SK-N-SH (cell line): ENCODE results near the gene DPYSL4.

Source experiments
- EP300 ChIP-seq, 2 experiments: IDR thresholded peaks; 2 replicates each; pipeline versions ENCODE4 v1.4.0 to v1.6.1; 2012; ENCODE audit warnings: borderline replicate concordance in 1 of 2, low read depth in 1 of 2, low read length in 1 of 2
- EZH2phosphoT487 ChIP-seq: fragments of 200-600 bp; sonication (generic); IDR thresholded peaks from 2 replicates; pipeline ENCODE4 v1.6.1; 2017; ENCODE audit warnings: low read depth, mixed run types, mild to moderate bottlenecking, antibody characterized with exemption, moderate library complexity, borderline replicate concordance
- JUND ChIP-seq: IDR thresholded peaks from 2 replicates; pipeline ENCODE4 v1.4.0; 2012
- POLR2AphosphoS5 ChIP-seq: IDR thresholded peaks from 2 replicates; pipeline ENCODE4 v1.6.1; 2012; ENCODE audit warnings: low read depth, low read length
- TCF12 ChIP-seq: IDR thresholded peaks from 2 replicates; pipeline ENCODE4 v1.4.0; 2012
- TF ChIP-seq, protein P1 (sequence below): fragments of 200-600 bp; sonication (generic); IDR thresholded peaks from 2 replicates; pipeline ENCODE4 v1.6.1; 2017; ENCODE audit warnings: antibody characterized with exemption, mild to moderate bottlenecking, moderate library complexity
- TF ChIP-seq, protein P2 (sequence below): IDR thresholded peaks from 2 replicates; pipeline ENCODE4 v1.4.0; 2012; ENCODE audit warnings: low read depth
- TF ChIP-seq, protein P3 (sequence below): IDR thresholded peaks from 2 replicates; pipeline ENCODE4 v1.4.0; 2012; ENCODE audit warnings: low read depth, borderline replicate concordance

DNA sequence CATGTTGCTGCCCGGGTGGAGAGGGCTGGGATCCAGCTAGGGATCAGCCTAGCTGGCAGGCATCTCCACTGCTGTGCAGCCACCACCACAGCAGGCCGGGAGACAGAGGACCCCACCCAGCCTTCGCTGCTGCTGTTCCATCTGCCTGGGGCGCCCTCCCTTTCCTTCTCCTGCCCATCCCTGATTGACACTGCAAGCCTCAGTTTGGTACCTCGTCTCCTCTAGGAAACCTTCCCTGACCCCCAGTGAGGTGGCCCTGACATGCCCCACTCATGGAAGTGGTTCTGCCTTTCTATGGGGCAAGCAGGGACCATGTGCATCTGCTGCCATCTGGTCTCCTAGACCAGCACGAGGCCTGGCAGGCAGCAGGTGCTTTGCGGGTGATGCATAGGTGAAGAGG lies 30.4 kb upstream of the DPYSL4 start:
- TF ChIP-seq, protein P1, sequence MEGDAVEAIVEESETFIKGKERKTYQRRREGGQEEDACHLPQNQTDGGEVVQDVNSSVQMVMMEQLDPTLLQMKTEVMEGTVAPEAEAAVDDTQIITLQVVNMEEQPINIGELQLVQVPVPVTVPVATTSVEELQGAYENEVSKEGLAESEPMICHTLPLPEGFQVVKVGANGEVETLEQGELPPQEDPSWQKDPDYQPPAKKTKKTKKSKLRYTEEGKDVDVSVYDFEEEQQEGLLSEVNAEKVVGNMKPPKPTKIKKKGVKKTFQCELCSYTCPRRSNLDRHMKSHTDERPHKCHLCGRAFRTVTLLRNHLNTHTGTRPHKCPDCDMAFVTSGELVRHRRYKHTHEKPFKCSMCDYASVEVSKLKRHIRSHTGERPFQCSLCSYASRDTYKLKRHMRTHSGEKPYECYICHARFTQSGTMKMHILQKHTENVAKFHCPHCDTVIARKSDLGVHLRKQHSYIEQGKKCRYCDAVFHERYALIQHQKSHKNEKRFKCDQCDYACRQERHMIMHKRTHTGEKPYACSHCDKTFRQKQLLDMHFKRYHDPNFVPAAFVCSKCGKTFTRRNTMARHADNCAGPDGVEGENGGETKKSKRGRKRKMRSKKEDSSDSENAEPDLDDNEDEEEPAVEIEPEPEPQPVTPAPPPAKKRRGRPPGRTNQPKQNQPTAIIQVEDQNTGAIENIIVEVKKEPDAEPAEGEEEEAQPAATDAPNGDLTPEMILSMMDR, result no peak
- TF ChIP-seq POLR2AphosphoS5, result no peak
- TF ChIP-seq TCF12, result no peak
- TF ChIP-seq EP300 (IDR thresholded peaks at IDR 0.05; ENCODE audit: borderline replicate concordance in 1 of 2, low read depth in 1 of 2, low read length in 1 of 2), result no peak
- TF ChIP-seq, protein P2, sequence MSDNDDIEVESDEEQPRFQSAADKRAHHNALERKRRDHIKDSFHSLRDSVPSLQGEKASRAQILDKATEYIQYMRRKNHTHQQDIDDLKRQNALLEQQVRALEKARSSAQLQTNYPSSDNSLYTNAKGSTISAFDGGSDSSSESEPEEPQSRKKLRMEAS, result no peak
- TF ChIP-seq EZH2phosphoT487, result no peak
- TF ChIP-seq, protein P3, sequence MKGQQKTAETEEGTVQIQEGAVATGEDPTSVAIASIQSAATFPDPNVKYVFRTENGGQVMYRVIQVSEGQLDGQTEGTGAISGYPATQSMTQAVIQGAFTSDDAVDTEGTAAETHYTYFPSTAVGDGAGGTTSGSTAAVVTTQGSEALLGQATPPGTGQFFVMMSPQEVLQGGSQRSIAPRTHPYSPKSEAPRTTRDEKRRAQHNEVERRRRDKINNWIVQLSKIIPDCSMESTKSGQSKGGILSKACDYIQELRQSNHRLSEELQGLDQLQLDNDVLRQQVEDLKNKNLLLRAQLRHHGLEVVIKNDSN, result no peak
- no peak for TF ChIP-seq JUND
